K562 (cell line): ENCODE measurements around the gene CD99L2. TPM values are rescaled to one million over a fixed set of nuclear protein-coding genes. Genes with fewer than 3 reads are reported as not detected.

ENCODE experiments used
- ATAC-seq: fragments of 200-7000 bp; cut with Tn5 transposase; 3 replicates; pipeline ENCODE4 v1.9.1; 2020; ENCODE audit warnings: moderate library complexity
- BruUV-seq: library from RNA; stranded (reverse); fragments of 400-500 nt; replicated peaks from 2 replicates; lab custom pipeline; 2021; lab: Mats Ljungman, UMichigan
- CTCF ChIA-PET: fragments of 300-600 bp; formaldehyde crosslinking; extraction: SDS; loops from one replicate; lab custom pipeline; 2021; ENCODE audit warnings: low intra/inter-chr PET ratio; lab: Yijun Ruan, JAX
- POLR2A ChIA-PET: fragments of 300-600, 350-650 bp; sonication (Branson Sonifier 250); formaldehyde crosslinking; extraction: SDS; loops from one replicate; lab custom pipeline; 2021; ENCODE audit warnings: antibody characterized with exemption, inconsistent platforms; lab: Yijun Ruan, JAX
- DNase-seq, 4 experiments: peaks; one replicate each; pipeline versions ENCODE4 v3.0.0 to v3.0.0-alpha.2; 2011 to 2018; ENCODE audit warnings: low spot score in 3 of 4, mixed read lengths in 3 of 4; ENCODE audit errors: extremely low read depth in 1 of 4
- FAIRE-seq: peaks from 2 replicates; lab custom pipeline; 2011; peaks lifted over from hg19 to GRCh38; lab: Jason Lieb, UNC
- H2AFZ ChIP-seq: 2 replicates; pipeline ENCODE4 v1.6.0; 2011; ENCODE audit warnings: low read depth, low read length, control low read depth, inconsistent platforms
- H3K27ac ChIP-seq: fragments of 200-600 bp; 3 replicates; pipeline ENCODE4 v1.8.0; 2011; ENCODE audit warnings: low read depth, mild to moderate bottlenecking, control low read depth, inconsistent platforms, low read length, moderate library complexity, mixed read lengths; ENCODE audit errors: extremely low read depth
- H3K27me3 ChIP-seq, 2 experiments: fragments of 300-600 bp in 1 of 2; 2 replicates in 1 of 2; 3 replicates in 1 of 2; pipeline versions ENCODE4 v1.6.0 to v1.8.0; 2011; ENCODE audit warnings: inconsistent platforms in 2 of 2, low read length in 2 of 2, mild to moderate bottlenecking in 1 of 2, mixed read lengths in 1 of 2, moderate library complexity in 1 of 2; ENCODE audit not compliant: control insufficient read depth in 2 of 2, insufficient read depth in 2 of 2
- H3K36me3 ChIP-seq: fragments of 300-600 bp; 3 replicates; pipeline ENCODE4 v1.8.0; 2011; ENCODE audit warnings: mild to moderate bottlenecking, low read length, inconsistent platforms; ENCODE audit not compliant: control insufficient read depth, insufficient read depth
- H3K4me1 ChIP-seq, 2 experiments: fragments of 200-600 bp in 1 of 2; replicated peaks in 1 of 2; 2 replicates in 1 of 2; 3 replicates in 1 of 2; pipeline versions ENCODE4 v1.5.1 to v1.8.0; 2011; ENCODE audit warnings: inconsistent platforms in 2 of 2, low read length in 2 of 2, mild to moderate bottlenecking in 1 of 2, mixed read lengths in 1 of 2, moderate library complexity in 1 of 2; ENCODE audit not compliant: control insufficient read depth in 2 of 2, insufficient read depth in 2 of 2
- H3K4me2 ChIP-seq: 2 replicates; pipeline ENCODE4 v1.6.1; 2011; ENCODE audit warnings: low read length, control low read depth, inconsistent platforms, mixed read lengths; ENCODE audit not compliant: insufficient read depth
- H3K4me3 ChIP-seq: fragments of 200-600 bp; sonication (generic), shearing (Covaris generic); 2 replicates; pipeline ENCODE4 v1.5.1; 2016; ENCODE audit warnings: control low read depth, inconsistent platforms
- H3K79me2 ChIP-seq: fragments of 200-600 bp; 3 replicates; pipeline ENCODE4 v1.8.0; 2011; ENCODE audit warnings: low read length, inconsistent platforms; ENCODE audit not compliant: control insufficient read depth, insufficient read depth
- H3K9ac ChIP-seq, 2 experiments: 2 replicates each; pipeline versions ENCODE4 v1.6.0 to v1.6.1; 2011; ENCODE audit warnings: low read depth in 2 of 2, low read length in 2 of 2, control low read depth in 1 of 2, inconsistent platforms in 1 of 2, mild to moderate bottlenecking in 1 of 2, mixed read lengths in 1 of 2; ENCODE audit not compliant: insufficient read depth in 1 of 2
- H3K9me1 ChIP-seq: one replicate; pipeline ENCODE4 v1.6.0; 2011; ENCODE audit warnings: inconsistent platforms, mild to moderate bottlenecking, low read length, moderate library complexity; ENCODE audit not compliant: control insufficient read depth, insufficient read depth
- H3K9me3 ChIP-seq: replicated peaks from 2 replicates; pipeline ENCODE4 v1.5.1; 2011; ENCODE audit warnings: low read depth, low read length, inconsistent platforms; ENCODE audit not compliant: control insufficient read depth, insufficient read depth
- H4K20me1 ChIP-seq: replicated peaks from 2 replicates; pipeline ENCODE4 v1.6.1; 2011; ENCODE audit warnings: low read length, inconsistent platforms, mixed read lengths; ENCODE audit not compliant: control insufficient read depth, insufficient read depth
- CEBPB ChIP-seq: fragments of 450-650 bp; IDR thresholded peaks from 2 replicates; pipeline ENCODE4 v1.6.1; 2016; ENCODE audit warnings: missing genetic modification characterization, missing compliant biosample characterization
- CEBPG ChIP-seq, 3 experiments: fragments of 200-800 bp in 1 of 3; sonication (Bioruptor generic) in 1 of 3; sonication (generic) in 1 of 3; formaldehyde crosslinking in 1 of 3; IDR thresholded peaks in 2 of 3; conservative IDR thresholded peaks in 1 of 3; 2 replicates each; pipeline versions ENCODE4 v1.6.1 to v1.8.0; 2016 to 2022; ENCODE audit warnings: missing compliant biosample characterization in 2 of 3, missing genetic modification characterization in 2 of 3, mild to moderate bottlenecking in 1 of 3, missing genetic modification reagents in 1 of 3
- GABPB2 ChIP-seq: fragments of 250-450 bp; sonication (Bioruptor Pico); conservative IDR thresholded peaks from 2 replicates; pipeline ENCODE4 v1.5.1; 2021; ENCODE audit warnings: mild to moderate bottlenecking
- HNRNPUL1 ChIP-seq: fragments of 200-400 bp; formaldehyde crosslinking; IDR thresholded peaks from 2 replicates; pipeline ENCODE4 v1.6.1; 2017; ENCODE audit warnings: low read length
- RBM25 ChIP-seq: fragments of 200-400 bp; formaldehyde crosslinking; IDR thresholded peaks from 2 replicates; pipeline ENCODE4 v1.6.1; 2018; ENCODE audit warnings: low read length, low read depth, moderate library complexity; ENCODE audit not compliant: severe bottlenecking
- ZFP1 ChIP-seq: fragments of 450-650 bp; formaldehyde crosslinking; IDR thresholded peaks from 2 replicates; pipeline ENCODE4 v1.4.0; 2020; ENCODE audit warnings: mild to moderate bottlenecking, mixed read lengths
- WGBS: fragments of 100-300 bp; shearing (Covaris generic); methylation state at CpG from one replicate; pipeline ENCODE4 v1.1.6; 2016; ENCODE audit warnings: low coverage, mixed read lengths; ENCODE audit not compliant: insufficient coverage; ENCODE audit errors: missing lambda C conversion rate; 5-methylcytosine and 5-hydroxymethylcytosine counted together
- in situ Hi-C: fragments of 300-500 bp; cut with MboI; formaldehyde crosslinking; loops from 4 replicates; pipeline ENCODE4 v1.15.0; 2018; ENCODE audit warnings: inconsistent platforms, mixed read lengths
- intact Hi-C: fragments of 100-400 bp; cut with micrococcal nuclease; formaldehyde crosslinking; loops from 2 replicates; pipeline ENCODE4 v1.14.2; 2022
- polyA plus RNA-seq, 8 experiments: library from polyadenylated mRNA; depleted of rRNA in 4 of 8; stranded (reverse) in 5 of 8; unstranded in 3 of 8; fragments of >200 nt; fragmentation: Nextera tagmentation in 2 of 8; fragmentation: Illumina TruSeq in 1 of 8; extraction: Ambion mirVana in 2 of 8; extraction: Trizol in 1 of 8; gene quantifications; 2 replicates each; pipeline versions ENCODE4 v1.2.1 to v1.2.3, GENCODE V29; 2011 to 2014; ENCODE audit warnings: inconsistent platforms in 1 of 8, missing spikeins in 1 of 8
- total RNA-seq, 7 experiments: library from RNA; depleted of rRNA in 6 of 7; stranded (reverse); fragments of >200 nt in 6 of 7; fragmentation: Illumina TruSeq in 2 of 7; extraction: Trizol in 2 of 7; gene quantifications; 2 replicates each; pipeline versions ENCODE4 v1.2.1 to v1.2.3, GENCODE V29; 2011 to 2021; ENCODE audit warnings: low replicate concordance in 1 of 7

CD99L2 gene
- total and polyA plus RNA-seq, 9 of the 15 experiments (the other 6 are each of a cell fraction or from before 2014, with no cell fraction given) = 0.76 to 19.0 (median 11.9) TPM

- Histone ChIP-seq H3K79me2 (no peaks in the 10 kb centered on the region), H3K36me3 (no peaks in the 10 kb centered on the region), H3K27me3 (no peaks in the 10 kb centered on the region), H3K9me3 (0 out of 2 replicates have a peak, but pooled peaks cover 2% of the 10 kb centered on the region), H3K27ac (no peak overlapping the region), H4K20me1 (no peaks in the 10 kb centered on the region), H3K4me1 (no peaks in the 10 kb centered on the region; a peak in 2 of 5 replicates), H3K9ac (no peak overlapping the region), H2AFZ (no peak overlapping the region), H3K4me3 (no peak overlapping the region), H3K4me2 (no peak overlapping the region), H3K9me1 (no peaks in the 10 kb centered on the region)
- DNase-seq (no peak), FAIRE-seq (no peak), ATAC-seq (no peak)
- no TSS peak for BruUV-seq
- TF ChIP-seq RBM25 = peak; percentile 50
- no peak for TF ChIP-seq CEBPG (CRISPR knock-in tag; IDR thresholded peaks at IDR 0.05)
- no peak for TF ChIP-seq CEBPG (tag; conservative IDR thresholded peaks at IDR 0.05 in 1 of 2, IDR thresholded peaks at IDR 0.05 in 1 of 2)
- intact Hi-C loops = no loop called here
- POLR2A ChIA-PET = no interaction called here
- WGBS = 0% methylated on average over 1 of the region's 1 CpG
- CTCF ChIA-PET = no interaction called here
- in situ Hi-C loops = no loop called here
Observed at GRCh38 chrX:150834695-150835094, 63.8 kb downstream of the CD99L2 start.

GRCh38 chrX:150833454-150834056, 64.9 kb downstream of the CD99L2 start:
- Histone ChIP-seq H4K20me1 (no peaks in the 10 kb centered on the region), H3K9ac (no peak overlapping the region), H3K9me1 (no peaks in the 10 kb centered on the region), H3K9me3 (0 out of 2 replicates have a peak, but pooled peaks cover 2% of the 10 kb centered on the region), H3K4me1 (no peaks in the 10 kb centered on the region; a peak in 2 of 5 replicates), H3K4me2 (no peak overlapping the region), H3K79me2 (no peaks in the 10 kb centered on the region), H3K36me3 (no peaks in the 10 kb centered on the region), H3K27ac (no peak overlapping the region), H2AFZ (no peak overlapping the region), H3K4me3 (no peak overlapping the region), H3K27me3 (no peaks in the 10 kb centered on the region)
- ATAC-seq = no peak
- no peak for FAIRE-seq
- ChIA-PET CTCF (no interaction called here), POLR2A (no interaction called here)
- WGBS = 0% methylated on average over 1 of the region's 1 CpG
- intact Hi-C loops = no loop called here
- in situ Hi-C loops = no loop called here
- DNase-seq = no peak
- TF ChIP-seq CEBPB (tag) = peak; percentile 80
- no peak for TF ChIP-seq ZFP1 (CRISPR knock-in tag)
- no peak for TF ChIP-seq GABPB2 (CRISPR knock-in tag)
- TF ChIP-seq CEBPG (CRISPR knock-in tag; IDR thresholded peaks at IDR 0.05) = no peak
- peak in 1 of 2 experiments; percentile 64; a peak in 2 of 4 replicates for TF ChIP-seq CEBPG (tag; conservative IDR thresholded peaks at IDR 0.05 in 1 of 2, IDR thresholded peaks at IDR 0.05 in 1 of 2)
- TF ChIP-seq RBM25 = peak; percentile 33
- TF ChIP-seq HNRNPUL1 = no peak
- BruUV-seq = no TSS peak
